Measurements from ENCODE around the gene LUC7L.

DNA sequence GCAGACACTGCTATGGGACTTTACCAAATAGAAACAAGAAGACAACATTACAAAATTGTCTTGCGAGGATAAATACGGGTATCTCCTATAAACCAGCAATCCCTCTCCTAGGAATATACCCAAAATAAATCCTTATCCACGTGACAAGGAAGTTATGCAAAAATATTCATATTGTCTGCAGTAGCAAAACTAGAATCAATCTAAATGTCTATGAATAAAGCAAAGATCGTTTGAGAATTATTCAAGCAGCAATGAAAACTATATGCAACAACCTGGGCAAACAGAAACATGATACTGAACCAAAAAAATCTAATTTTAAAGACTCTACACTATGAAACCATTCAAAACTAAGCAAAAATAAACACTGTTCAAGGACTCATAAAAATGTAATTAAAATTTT lies 9.2 kb downstream of the LUC7L start:
- TF ChIP-seq, protein P1, sequence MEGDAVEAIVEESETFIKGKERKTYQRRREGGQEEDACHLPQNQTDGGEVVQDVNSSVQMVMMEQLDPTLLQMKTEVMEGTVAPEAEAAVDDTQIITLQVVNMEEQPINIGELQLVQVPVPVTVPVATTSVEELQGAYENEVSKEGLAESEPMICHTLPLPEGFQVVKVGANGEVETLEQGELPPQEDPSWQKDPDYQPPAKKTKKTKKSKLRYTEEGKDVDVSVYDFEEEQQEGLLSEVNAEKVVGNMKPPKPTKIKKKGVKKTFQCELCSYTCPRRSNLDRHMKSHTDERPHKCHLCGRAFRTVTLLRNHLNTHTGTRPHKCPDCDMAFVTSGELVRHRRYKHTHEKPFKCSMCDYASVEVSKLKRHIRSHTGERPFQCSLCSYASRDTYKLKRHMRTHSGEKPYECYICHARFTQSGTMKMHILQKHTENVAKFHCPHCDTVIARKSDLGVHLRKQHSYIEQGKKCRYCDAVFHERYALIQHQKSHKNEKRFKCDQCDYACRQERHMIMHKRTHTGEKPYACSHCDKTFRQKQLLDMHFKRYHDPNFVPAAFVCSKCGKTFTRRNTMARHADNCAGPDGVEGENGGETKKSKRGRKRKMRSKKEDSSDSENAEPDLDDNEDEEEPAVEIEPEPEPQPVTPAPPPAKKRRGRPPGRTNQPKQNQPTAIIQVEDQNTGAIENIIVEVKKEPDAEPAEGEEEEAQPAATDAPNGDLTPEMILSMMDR (IDR thresholded peaks at IDR 0.05) = no peak
- TF ChIP-seq POLR2A (IDR thresholded peaks at IDR 0.05) = no peak

Data from uterus (tissue), 2 donors.